Measurements from ENCODE around the gene RAB10. TPM values are rescaled to one million over a fixed set of nuclear protein-coding genes. Genes with fewer than 3 reads are reported as not detected.

The RAB10 gene
- total and polyA plus RNA-seq, 2 of the 13 experiments (the other 11 are each of a cell fraction or from before 2014, with no cell fraction given) = 48.2 to 120 TPM

DNA sequence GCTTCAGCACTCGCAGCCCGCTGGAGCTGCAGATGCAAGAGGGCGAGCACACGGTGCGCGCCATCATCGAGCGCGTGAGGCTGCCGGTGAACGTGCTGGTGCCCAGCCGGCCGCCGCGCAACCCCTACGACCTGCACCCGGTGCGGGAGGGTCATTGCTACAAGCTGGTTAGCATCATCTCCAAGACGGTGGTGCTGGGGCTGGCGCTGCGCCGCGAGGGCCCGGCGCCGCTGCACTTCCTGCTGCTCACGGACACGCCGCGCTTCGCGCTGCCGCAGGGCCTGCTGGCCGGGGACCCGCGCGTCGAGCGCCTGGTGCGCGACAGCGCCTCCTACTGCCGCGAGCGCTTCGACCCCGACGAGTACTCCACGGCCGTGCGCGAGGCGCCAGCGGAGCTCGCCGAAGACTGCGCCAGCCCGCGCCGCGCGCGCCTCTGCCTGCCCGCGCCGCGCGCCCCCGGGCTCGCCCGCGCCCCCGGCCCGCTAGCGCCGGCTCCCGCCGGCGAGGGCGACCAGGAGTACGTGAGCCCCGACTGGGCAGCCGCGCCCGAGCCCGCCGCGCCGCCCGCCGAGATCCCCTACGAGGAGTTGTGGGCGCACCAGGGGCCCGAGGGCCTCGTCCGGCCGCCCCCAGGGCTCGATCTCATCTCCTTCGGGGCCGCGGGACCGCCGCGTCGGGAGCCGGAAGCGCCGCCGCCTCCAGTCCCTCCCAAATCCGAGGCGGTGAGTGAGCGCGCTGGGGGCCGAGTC, 150.8 kb downstream of the RAB10 start (continued):
- TF ChIP-seq ZNF777 (CRISPR knock-in tag; IDR thresholded peaks at IDR 0.05) = peak; percentile 60; the same call in 1 of the 2 replicates
- TF ChIP-seq, protein P1, sequence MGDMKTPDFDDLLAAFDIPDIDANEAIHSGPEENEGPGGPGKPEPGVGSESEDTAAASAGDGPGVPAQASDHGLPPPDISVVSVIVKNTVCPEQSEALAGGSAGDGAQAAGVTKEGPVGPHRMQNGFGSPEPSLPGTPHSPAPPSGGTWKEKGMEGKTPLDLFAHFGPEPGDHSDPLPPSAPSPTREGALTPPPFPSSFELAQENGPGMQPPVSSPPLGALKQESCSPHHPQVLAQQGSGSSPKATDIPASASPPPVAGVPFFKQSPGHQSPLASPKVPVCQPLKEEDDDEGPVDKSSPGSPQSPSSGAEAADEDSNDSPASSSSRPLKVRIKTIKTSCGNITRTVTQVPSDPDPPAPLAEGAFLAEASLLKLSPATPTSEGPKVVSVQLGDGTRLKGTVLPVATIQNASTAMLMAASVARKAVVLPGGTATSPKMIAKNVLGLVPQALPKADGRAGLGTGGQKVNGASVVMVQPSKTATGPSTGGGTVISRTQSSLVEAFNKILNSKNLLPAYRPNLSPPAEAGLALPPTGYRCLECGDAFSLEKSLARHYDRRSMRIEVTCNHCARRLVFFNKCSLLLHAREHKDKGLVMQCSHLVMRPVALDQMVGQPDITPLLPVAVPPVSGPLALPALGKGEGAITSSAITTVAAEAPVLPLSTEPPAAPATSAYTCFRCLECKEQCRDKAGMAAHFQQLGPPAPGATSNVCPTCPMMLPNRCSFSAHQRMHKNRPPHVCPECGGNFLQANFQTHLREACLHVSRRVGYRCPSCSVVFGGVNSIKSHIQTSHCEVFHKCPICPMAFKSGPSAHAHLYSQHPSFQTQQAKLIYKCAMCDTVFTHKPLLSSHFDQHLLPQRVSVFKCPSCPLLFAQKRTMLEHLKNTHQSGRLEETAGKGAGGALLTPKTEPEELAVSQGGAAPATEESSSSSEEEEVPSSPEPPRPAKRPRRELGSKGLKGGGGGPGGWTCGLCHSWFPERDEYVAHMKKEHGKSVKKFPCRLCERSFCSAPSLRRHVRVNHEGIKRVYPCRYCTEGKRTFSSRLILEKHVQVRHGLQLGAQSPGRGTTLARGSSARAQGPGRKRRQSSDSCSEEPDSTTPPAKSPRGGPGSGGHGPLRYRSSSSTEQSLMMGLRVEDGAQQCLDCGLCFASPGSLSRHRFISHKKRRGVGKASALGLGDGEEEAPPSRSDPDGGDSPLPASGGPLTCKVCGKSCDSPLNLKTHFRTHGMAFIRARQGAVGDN (CRISPR knock-in tag; IDR thresholded peaks at IDR 0.05) = peak; percentile 80
- TF ChIP-seq, protein P2, sequence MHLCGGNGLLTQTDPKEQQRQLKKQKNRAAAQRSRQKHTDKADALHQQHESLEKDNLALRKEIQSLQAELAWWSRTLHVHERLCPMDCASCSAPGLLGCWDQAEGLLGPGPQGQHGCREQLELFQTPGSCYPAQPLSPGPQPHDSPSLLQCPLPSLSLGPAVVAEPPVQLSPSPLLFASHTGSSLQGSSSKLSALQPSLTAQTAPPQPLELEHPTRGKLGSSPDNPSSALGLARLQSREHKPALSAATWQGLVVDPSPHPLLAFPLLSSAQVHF (CRISPR knock-in tag; IDR thresholded peaks at IDR 0.05) = 0 out of 2 replicates have a peak, but pooled peaks have one; percentile 35
- 0 out of 2 replicates have a peak, but pooled peaks have one; percentile 15 for TF ChIP-seq FOXC1 (CRISPR knock-in tag; IDR thresholded peaks at IDR 0.05; ENCODE audit: borderline replicate concordance)
- 0 out of 2 replicates have a peak, but pooled peaks have one; percentile 16 for TF ChIP-seq ETV5 (CRISPR knock-in tag; IDR thresholded peaks at IDR 0.05; ENCODE audit: borderline replicate concordance)
- TF ChIP-seq, protein P3, sequence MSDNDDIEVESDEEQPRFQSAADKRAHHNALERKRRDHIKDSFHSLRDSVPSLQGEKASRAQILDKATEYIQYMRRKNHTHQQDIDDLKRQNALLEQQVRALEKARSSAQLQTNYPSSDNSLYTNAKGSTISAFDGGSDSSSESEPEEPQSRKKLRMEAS (IDR thresholded peaks at IDR 0.05) = peak; percentile 77
- TF ChIP-seq FOSL1 (CRISPR knock-in tag; IDR thresholded peaks at IDR 0.05; ENCODE audit: borderline replicate concordance) = no peak
- TF ChIP-seq HOXA3 (CRISPR knock-in tag; IDR thresholded peaks at IDR 0.05) = peak; percentile 66
- TF ChIP-seq, protein P4, sequence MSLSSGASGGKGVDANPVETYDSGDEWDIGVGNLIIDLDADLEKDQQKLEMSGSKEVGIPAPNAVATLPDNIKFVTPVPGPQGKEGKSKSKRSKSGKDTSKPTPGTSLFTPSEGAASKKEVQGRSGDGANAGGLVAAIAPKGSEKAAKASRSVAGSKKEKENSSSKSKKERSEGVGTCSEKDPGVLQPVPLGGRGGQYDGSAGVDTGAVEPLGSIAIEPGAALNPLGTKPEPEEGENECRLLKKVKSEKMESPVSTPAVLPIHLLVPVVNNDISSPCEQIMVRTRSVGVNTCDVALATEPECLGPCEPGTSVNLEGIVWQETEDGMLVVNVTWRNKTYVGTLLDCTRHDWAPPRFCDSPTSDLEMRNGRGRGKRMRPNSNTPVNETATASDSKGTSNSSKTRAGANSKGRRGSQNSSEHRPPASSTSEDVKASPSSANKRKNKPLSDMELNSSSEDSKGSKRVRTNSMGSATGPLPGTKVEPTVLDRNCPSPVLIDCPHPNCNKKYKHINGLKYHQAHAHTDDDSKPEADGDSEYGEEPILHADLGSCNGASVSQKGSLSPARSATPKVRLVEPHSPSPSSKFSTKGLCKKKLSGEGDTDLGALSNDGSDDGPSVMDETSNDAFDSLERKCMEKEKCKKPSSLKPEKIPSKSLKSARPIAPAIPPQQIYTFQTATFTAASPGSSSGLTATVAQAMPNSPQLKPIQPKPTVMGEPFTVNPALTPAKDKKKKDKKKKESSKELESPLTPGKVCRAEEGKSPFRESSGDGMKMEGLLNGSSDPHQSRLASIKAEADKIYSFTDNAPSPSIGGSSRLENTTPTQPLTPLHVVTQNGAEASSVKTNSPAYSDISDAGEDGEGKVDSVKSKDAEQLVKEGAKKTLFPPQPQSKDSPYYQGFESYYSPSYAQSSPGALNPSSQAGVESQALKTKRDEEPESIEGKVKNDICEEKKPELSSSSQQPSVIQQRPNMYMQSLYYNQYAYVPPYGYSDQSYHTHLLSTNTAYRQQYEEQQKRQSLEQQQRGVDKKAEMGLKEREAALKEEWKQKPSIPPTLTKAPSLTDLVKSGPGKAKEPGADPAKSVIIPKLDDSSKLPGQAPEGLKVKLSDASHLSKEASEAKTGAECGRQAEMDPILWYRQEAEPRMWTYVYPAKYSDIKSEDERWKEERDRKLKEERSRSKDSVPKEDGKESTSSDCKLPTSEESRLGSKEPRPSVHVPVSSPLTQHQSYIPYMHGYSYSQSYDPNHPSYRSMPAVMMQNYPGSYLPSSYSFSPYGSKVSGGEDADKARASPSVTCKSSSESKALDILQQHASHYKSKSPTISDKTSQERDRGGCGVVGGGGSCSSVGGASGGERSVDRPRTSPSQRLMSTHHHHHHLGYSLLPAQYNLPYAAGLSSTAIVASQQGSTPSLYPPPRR (CRISPR knock-in tag; IDR thresholded peaks at IDR 0.05; ENCODE audit: borderline replicate concordance) = no peak
- TF ChIP-seq, protein P5, sequence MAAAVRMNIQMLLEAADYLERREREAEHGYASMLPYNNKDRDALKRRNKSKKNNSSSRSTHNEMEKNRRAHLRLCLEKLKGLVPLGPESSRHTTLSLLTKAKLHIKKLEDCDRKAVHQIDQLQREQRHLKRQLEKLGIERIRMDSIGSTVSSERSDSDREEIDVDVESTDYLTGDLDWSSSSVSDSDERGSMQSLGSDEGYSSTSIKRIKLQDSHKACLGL (CRISPR knock-in tag; IDR thresholded peaks at IDR 0.05) = 0 out of 2 replicates have a peak, but pooled peaks have one; percentile 42
- TF ChIP-seq RAD21 (CRISPR knock-in tag; IDR thresholded peaks at IDR 0.05) = peak; percentile 43; the same call in 1 of the 2 replicates
- no peak for TF ChIP-seq KAT2B (IDR thresholded peaks at IDR 0.05; ENCODE audit: borderline replicate concordance, low read depth, low read length)
- TF ChIP-seq, protein P6, sequence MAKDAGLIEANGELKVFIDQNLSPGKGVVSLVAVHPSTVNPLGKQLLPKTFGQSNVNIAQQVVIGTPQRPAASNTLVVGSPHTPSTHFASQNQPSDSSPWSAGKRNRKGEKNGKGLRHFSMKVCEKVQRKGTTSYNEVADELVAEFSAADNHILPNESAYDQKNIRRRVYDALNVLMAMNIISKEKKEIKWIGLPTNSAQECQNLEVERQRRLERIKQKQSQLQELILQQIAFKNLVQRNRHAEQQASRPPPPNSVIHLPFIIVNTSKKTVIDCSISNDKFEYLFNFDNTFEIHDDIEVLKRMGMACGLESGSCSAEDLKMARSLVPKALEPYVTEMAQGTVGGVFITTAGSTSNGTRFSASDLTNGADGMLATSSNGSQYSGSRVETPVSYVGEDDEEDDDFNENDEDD (CRISPR knock-in tag; IDR thresholded peaks at IDR 0.05; ENCODE audit: borderline replicate concordance) = peak; percentile 67; the same call in 1 of the 2 replicates
- TF ChIP-seq, protein P7, sequence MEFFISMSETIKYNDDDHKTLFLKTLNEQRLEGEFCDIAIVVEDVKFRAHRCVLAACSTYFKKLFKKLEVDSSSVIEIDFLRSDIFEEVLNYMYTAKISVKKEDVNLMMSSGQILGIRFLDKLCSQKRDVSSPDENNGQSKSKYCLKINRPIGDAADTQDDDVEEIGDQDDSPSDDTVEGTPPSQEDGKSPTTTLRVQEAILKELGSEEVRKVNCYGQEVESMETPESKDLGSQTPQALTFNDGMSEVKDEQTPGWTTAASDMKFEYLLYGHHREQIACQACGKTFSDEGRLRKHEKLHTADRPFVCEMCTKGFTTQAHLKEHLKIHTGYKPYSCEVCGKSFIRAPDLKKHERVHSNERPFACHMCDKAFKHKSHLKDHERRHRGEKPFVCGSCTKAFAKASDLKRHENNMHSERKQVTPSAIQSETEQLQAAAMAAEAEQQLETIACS (CRISPR knock-in tag; IDR thresholded peaks at IDR 0.05) = peak; percentile 71

Measured in HepG2 (cell line).